WTC11 (cell line): ENCODE measurements around the gene ADRA2C.

Experiments used
- AFF4 ChIP-seq: sonication (generic); formaldehyde crosslinking; IDR thresholded peaks from 2 replicates; pipeline ENCODE4 v1.8.1; 2023; ENCODE audit warnings: mild to moderate bottlenecking, missing genetic modification reagents, borderline replicate concordance
- ATF1 ChIP-seq: sonication (generic); formaldehyde crosslinking; IDR thresholded peaks from 2 replicates; pipeline ENCODE4 v1.8.1; 2023; ENCODE audit warnings: mild to moderate bottlenecking, moderate library complexity, missing genetic modification reagents
- CTCF ChIP-seq: fragments of 200-600 bp; IDR thresholded peaks from 2 replicates; pipeline ENCODE4 v1.8.0; 2022; ENCODE audit warnings: antibody characterized with exemption
- ESRRA ChIP-seq: sonication (generic); formaldehyde crosslinking; IDR thresholded peaks from 2 replicates; pipeline ENCODE4 v1.8.1; 2022; ENCODE audit warnings: mild to moderate bottlenecking, missing genetic modification reagents, borderline replicate concordance
- HMGXB4 ChIP-seq: sonication (generic); formaldehyde crosslinking; IDR thresholded peaks from 2 replicates; pipeline ENCODE4 v1.8.1; 2023; ENCODE audit warnings: mild to moderate bottlenecking, moderate library complexity, missing genetic modification reagents
- JAZF1 ChIP-seq: fragments of 250-450 bp; sonication (Bioruptor Pico); IDR thresholded peaks from 2 replicates; pipeline ENCODE4 v1.9.0; 2021; ENCODE audit warnings: moderate library complexity, mild to moderate bottlenecking, inconsistent platforms
- JUN ChIP-seq: sonication (generic); formaldehyde crosslinking; IDR thresholded peaks from 2 replicates; pipeline ENCODE4 v1.8.0; 2023; ENCODE audit warnings: mild to moderate bottlenecking, missing genetic modification reagents
- MAX ChIP-seq: sonication (generic); formaldehyde crosslinking; IDR thresholded peaks from 2 replicates; pipeline ENCODE4 v1.8.0; 2022; ENCODE audit warnings: mild to moderate bottlenecking, missing genetic modification reagents
- NR2C2 ChIP-seq: sonication (generic); formaldehyde crosslinking; IDR thresholded peaks from 2 replicates; pipeline ENCODE4 v1.8.0; 2022; ENCODE audit warnings: mild to moderate bottlenecking, missing genetic modification reagents
- NR3C1 ChIP-seq: sonication (generic); formaldehyde crosslinking; conservative IDR thresholded peaks from 2 replicates; pipeline ENCODE4 v1.8.1; 2023; ENCODE audit warnings: low read depth, mild to moderate bottlenecking, missing genetic modification reagents
- PRRX2 ChIP-seq: fragments of 250-450 bp; sonication (Bioruptor Pico); IDR thresholded peaks from 2 replicates; pipeline ENCODE4 v1.8.0; 2021; ENCODE audit warnings: mild to moderate bottlenecking
- SMAD4 ChIP-seq: sonication (generic); formaldehyde crosslinking; IDR thresholded peaks from 2 replicates; pipeline ENCODE4 v1.8.0; 2022; ENCODE audit warnings: mild to moderate bottlenecking, missing genetic modification reagents
- USF1 ChIP-seq: sonication (generic); formaldehyde crosslinking; IDR thresholded peaks from 2 replicates; pipeline ENCODE4 v1.8.0; 2022; ENCODE audit warnings: mild to moderate bottlenecking, missing genetic modification reagents
- USF2 ChIP-seq: sonication (generic); formaldehyde crosslinking; IDR thresholded peaks from 2 replicates; pipeline ENCODE4 v1.8.1; 2023; ENCODE audit warnings: mild to moderate bottlenecking, missing genetic modification reagents, moderate library complexity

GRCh38 chr4:3736290-3736689 lies 29.9 kb upstream of the ADRA2C start:
- TF ChIP-seq CTCF (no peak), MAX (CRISPR knock-in tag) (no peak), JAZF1 (CRISPR knock-in tag) (no peak), HMGXB4 (CRISPR knock-in tag) (no peak), ATF1 (CRISPR knock-in tag) (no peak), USF1 (no peak), JUN (CRISPR knock-in tag) (no peak), PRRX2 (CRISPR knock-in tag) (no peak), AFF4 (CRISPR knock-in tag) (no peak), ESRRA (CRISPR knock-in tag) (no peak), NR2C2 (CRISPR knock-in tag) (no peak), SMAD4 (CRISPR knock-in tag) (no peak), USF2 (no peak), NR3C1 (no peak)
